ENCODE measurements around the gene TANGO2.

The TANGO2 gene

GRCh38 chr22:20011993-20012740, 8.7 kb upstream of the TANGO2 start:
- no peak for DNase-seq (ENCODE audit: low read depth)

GRCh38 chr22:20012741-20013331, 8.1 kb upstream of the TANGO2 start:
- no peak for DNase-seq (ENCODE audit: low read depth)

GRCh38 chr22:20013382-20013871, 7.5 kb upstream of the TANGO2 start:
- DNase-seq (ENCODE audit: low read depth): no peak

GRCh38 chr22:20014526-20015186, 6.3 kb upstream of the TANGO2 start:
- no peak for DNase-seq (ENCODE audit: low read depth)

GRCh38 chr22:20015187-20015625, 5.7 kb upstream of the TANGO2 start:
- no peak for DNase-seq (ENCODE audit: low read depth)

- DNase-seq (ENCODE audit: low read depth): no peak
Observed at GRCh38 chr22:20015971-20016733, 4.8 kb upstream of the TANGO2 start.

- DNase-seq (ENCODE audit: low read depth): peak; percentile 70
Observed at GRCh38 chr22:20016734-20017621, 3.9 kb upstream of the TANGO2 start, which contains the start of gene ARVCF. Gene ARVCF, minus strand, starts transcription at chr22:20016823. Its CDS starts 26,029 bp downstream, at chr22:19990794.

GRCh38 chr22:20017622-20017958, 3.3 kb upstream of the TANGO2 start:
- DNase-seq (ENCODE audit: low read depth): no peak

GRCh38 chr22:20018001-20018400, 2.9 kb upstream of the TANGO2 start:
- no peak for DNase-seq (ENCODE audit: low read depth)

GRCh38 chr22:20019661-20020532, 1.0 kb upstream of the TANGO2 start:
- no peak for DNase-seq (ENCODE audit: low read depth)

GRCh38 chr22:20021196-20022181, 579 bp downstream of the TANGO2 start:
- DNase-seq (ENCODE audit: low read depth): peak; percentile 69

- no peak for DNase-seq (ENCODE audit: low read depth)
Observed at GRCh38 chr22:20022231-20022977, 1.5 kb downstream of the TANGO2 start.

- no peak for DNase-seq (ENCODE audit: low read depth)
Observed at GRCh38 chr22:20022978-20023613, 2.2 kb downstream of the TANGO2 start.

- no peak for DNase-seq (ENCODE audit: low read depth)
Observed at GRCh38 chr22:20024225-20024624, 3.3 kb downstream of the TANGO2 start.

GRCh38 chr22:20024650-20025397, 3.9 kb downstream of the TANGO2 start:
- DNase-seq (ENCODE audit: low read depth): no peak

GRCh38 chr22:20025401-20026203, 4.7 kb downstream of the TANGO2 start:
- no peak for DNase-seq (ENCODE audit: low read depth)
